ENCODE measurements around the gene C2orf76.

DNA sequence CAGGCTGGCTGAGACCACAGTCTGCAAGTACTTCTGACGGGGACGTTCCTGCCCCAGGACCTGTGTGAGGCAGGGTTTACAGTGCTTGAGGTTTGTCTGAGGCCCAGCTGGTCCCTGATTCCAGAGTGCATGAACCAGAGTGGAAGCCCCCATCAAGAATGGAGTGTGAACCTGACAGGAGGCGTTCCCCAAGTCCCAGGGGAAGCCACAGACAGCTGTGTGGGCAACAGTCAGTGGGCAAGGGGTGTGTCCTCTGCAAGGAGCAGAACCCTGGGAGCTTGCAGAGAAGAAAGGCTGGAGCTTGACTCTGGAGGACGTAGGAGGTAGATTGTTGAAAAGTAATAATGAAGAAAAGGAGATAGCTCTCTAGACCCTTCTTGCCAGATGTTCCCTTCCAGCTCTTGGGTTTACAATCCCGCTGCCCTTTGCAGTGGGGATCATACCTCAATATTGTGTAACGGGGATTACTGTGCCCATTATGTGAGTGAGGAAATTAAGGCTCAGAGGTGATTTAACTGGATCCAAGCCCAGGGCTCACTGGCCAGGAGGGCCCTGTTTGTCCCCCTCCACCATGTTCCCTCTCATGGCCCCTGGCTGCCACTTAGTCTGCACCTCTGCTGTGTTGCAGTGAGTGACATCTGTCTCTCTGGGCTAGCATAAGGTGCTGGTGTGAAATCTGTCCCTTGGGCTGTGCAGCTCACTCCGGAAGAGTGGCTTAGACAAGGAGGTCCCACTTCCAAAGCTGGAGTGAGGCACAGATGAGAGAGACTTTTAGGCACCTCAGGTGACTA is 6.3 kb upstream of the C2orf76 start:
- TF ChIP-seq POLR2A (IDR thresholded peaks at IDR 0.05) (no peak), EP300 (IDR thresholded peaks at IDR 0.05) (no peak)
- TF ChIP-seq, protein P1, sequence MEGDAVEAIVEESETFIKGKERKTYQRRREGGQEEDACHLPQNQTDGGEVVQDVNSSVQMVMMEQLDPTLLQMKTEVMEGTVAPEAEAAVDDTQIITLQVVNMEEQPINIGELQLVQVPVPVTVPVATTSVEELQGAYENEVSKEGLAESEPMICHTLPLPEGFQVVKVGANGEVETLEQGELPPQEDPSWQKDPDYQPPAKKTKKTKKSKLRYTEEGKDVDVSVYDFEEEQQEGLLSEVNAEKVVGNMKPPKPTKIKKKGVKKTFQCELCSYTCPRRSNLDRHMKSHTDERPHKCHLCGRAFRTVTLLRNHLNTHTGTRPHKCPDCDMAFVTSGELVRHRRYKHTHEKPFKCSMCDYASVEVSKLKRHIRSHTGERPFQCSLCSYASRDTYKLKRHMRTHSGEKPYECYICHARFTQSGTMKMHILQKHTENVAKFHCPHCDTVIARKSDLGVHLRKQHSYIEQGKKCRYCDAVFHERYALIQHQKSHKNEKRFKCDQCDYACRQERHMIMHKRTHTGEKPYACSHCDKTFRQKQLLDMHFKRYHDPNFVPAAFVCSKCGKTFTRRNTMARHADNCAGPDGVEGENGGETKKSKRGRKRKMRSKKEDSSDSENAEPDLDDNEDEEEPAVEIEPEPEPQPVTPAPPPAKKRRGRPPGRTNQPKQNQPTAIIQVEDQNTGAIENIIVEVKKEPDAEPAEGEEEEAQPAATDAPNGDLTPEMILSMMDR (IDR thresholded peaks at IDR 0.05), result no peak
